Cardiac fibroblast (primary cell): ENCODE measurements around the gene ARFRP1.

Experiments
- DNase-seq, 2 donors: peaks; one replicate each; pipeline versions ENCODE4 v3.0.0 to v3.0.0-alpha.2; 2010; ENCODE audit warnings: low read depth in 2 of 2
- H3K4me3 ChIP-seq, 2 donors: replicated peaks in 1 of 2; 1 replicate in 1 of 2; 2 replicates in 1 of 2; pipeline ENCODE4 v1.5.1; 2011; ENCODE audit warnings: low read depth in 2 of 2, low read length in 2 of 2, mild to moderate bottlenecking in 2 of 2, moderate library complexity in 1 of 2
- CTCF ChIP-seq: IDR thresholded peaks from one replicate; pipeline ENCODE4 v1.5.1; 2011; ENCODE audit warnings: low read depth, mild to moderate bottlenecking, low read length, inconsistent platforms

ARFRP1 gene

GRCh38 chr20:63686492-63687321, 21.1 kb downstream of the ARFRP1 start:
- TF ChIP-seq CTCF: no peak
- DNase-seq: peak; percentile 92 to 93
- no peak overlapping the region for H3K4me3 ChIP-seq

- no peak for DNase-seq
- H3K4me3 ChIP-seq: no peak overlapping the region
- no peak for TF ChIP-seq CTCF
Measured at GRCh38 chr20:63686094-63686491, 21.7 kb downstream of the ARFRP1 start.

- no peak for TF ChIP-seq CTCF
- DNase-seq: no peak
- H3K4me3 ChIP-seq: no peak overlapping the region
Measured at GRCh38 chr20:63685269-63686026, 22.3 kb downstream of the ARFRP1 start.

- peak; percentile 98 for DNase-seq
- TF ChIP-seq CTCF: no peak
- peak overlapping the region in 1 of 2 donors; percentile 5 for H3K4me3 ChIP-seq
Measured at GRCh38 chr20:63682384-63683139, 25.2 kb downstream of the ARFRP1 start.

GRCh38 chr20:63681609-63682142, 26.1 kb downstream of the ARFRP1 start:
- H3K4me3 ChIP-seq: no peak overlapping the region
- no peak for DNase-seq
- TF ChIP-seq CTCF: no peak

- no peak for DNase-seq
- H3K4me3 ChIP-seq: no peak overlapping the region
- no peak for TF ChIP-seq CTCF
Measured at GRCh38 chr20:63680857-63681608, 26.7 kb downstream of the ARFRP1 start.
